Measurements from ENCODE around the gene AP3S1. TPM values are rescaled to one million over a fixed set of nuclear protein-coding genes. Genes with fewer than 3 reads are reported as not detected.
A peak's percentile ranks its signal among the peaks of the same experiment; 100 is the strongest.
"Not testable (repeated sequence)": the region's sequence is repeated elsewhere in the genome, so short reads cannot be mapped to it uniquely, and the experiment has no call there.

AP3S1 gene
- total RNA-seq, 1 donor from 2014 or later = 56.6 TPM

DNA sequence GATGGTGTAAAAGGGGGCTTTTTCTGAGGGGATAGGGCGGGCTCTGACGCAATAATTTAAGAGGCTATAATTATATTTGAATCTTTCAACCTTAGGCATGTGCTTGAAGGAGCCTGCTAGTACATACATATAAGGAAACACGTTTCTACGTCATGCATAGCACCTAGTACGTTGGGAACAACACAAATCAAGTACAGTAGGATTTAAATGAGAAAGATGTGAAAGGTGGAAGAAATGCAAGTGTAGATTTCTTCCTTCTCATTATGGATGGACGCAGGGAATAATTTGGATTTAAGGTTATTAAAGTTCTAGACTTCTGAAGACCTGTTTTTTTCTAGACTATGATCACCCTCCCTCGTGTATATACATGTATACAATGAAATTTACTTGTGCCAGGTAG is 24.3 kb upstream of the AP3S1 start:
- DNase-seq (ENCODE audit: low spot score) = no peak
- intact Hi-C loops (cut with DNase I) = loop anchor here (5.0 kb wide), 1 partner anchor 40 kb away; no protein-coding TSS in a partner anchor

DNA sequence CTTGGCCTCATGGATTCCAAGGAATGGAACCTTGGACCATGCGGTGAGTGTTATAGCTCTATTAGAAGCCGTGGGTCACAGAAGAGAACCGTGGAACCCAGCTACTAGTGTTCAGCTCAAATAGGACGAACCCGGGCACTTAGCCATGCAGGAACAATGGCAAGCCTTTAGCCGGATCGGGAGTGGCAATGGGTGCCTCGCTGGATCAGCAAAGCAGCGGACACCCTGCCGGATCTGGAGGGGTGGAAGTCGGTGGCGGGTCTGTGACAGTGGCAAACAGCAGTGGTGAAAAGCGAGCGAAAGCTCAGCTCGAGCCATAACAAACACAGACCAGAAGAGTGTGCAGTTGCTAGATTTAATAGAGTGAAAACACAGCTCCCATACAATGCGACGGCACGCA is 22.9 kb upstream of the AP3S1 start:
- intact Hi-C loops (cut with DNase I) = loop anchor here (5.0 kb wide), 1 partner anchor 42 kb away; no protein-coding TSS in a partner anchor
- no peak for DNase-seq (ENCODE audit: low spot score)

DNA sequence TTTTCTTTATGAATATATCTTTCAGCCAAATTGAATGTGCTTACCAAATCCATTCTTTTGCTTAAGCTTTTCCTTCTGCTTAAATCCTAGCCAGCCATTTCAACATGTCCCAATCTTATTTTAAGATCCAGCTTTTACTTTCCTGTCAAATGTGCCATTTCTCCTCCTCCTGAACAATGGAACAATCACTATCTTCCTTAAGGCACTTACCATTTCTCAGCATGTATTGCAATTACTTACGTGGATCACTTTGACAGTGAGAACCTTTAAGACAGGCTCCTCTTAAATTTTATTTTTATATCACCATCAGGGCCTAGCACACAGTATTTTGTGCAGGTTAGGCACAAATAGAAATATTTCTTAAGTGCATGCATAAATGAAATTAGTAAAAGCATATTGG is 20.9 kb upstream of the AP3S1 start:
- intact Hi-C loops (cut with DNase I) = loop anchor here (5.0 kb wide), 1 partner anchor 449 kb away; no protein-coding TSS in a partner anchor

DNA sequence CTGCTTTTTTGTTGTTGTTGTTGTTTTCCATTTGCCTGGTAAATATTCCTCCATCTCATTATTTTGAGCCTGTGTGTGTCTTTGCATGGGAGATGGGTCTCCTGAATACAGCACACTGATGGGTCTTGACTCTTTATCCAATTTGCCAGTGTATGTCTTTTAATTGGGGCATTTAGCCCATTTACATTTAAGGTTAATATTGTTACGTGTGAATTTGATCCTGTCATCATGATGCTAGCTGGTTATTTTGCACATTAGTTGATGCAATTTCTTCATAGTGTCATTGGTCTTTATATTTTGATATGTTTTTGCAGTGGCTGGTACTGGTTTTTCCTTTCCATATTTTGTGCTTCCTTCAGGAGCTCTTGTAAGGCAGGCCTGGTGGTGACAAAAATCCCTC is 16.8 kb upstream of the AP3S1 start:
- intact Hi-C loops (cut with DNase I) = loop anchor here (5.0 kb wide), 1 partner anchor 453 kb away; no protein-coding TSS in a partner anchor
- not testable (repeated sequence) for DNase-seq (ENCODE audit: low spot score)

More for the DNA sequence above, 20.9 kb upstream of the AP3S1 start:
- no peak for DNase-seq (ENCODE audit: low spot score)

DNA sequence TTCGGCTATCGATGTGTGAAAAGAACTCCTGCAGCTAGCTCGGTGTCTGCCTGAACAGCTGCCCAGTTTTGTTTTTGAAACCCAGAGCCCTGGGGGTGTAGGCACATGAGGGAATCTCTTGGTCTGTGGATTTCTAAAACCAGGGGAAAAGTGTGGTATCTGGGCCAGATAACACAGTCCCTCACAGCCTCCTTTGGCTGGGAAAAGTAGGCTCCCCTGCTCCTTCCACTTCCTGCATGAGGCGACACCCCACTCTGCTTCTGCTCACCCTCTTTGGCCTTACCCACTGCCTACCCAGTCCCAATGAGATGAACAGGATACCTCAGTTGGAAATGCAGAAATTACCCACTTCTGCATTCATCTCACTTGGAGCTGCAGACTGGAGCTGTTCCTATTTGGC is 15.8 kb upstream of the AP3S1 start:
- intact Hi-C loops (cut with DNase I) = no loop called here
- no peak for DNase-seq (ENCODE audit: low spot score)

DNA sequence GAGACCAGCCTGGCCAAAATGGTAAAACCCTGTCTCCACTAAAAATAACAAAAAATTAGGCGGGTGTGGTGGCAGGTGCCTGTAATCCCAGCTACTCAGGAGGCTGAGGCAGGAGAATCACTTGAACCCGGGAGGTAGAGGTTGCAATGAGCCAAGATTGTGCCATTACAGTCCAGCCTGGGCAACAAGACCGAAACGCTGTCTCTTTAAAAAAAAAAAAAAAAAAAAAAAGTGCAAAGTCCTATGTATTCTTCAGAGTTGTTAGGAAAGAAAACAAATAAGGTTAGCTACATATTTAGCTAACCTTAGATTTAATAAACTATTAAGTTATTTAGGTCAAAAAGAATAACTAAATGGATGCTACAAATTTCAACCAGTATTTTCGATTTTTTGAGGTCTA is 11.8 kb upstream of the AP3S1 start:
- no peak for DNase-seq (ENCODE audit: low spot score)
- intact Hi-C loops (cut with DNase I) = loop anchor here (10.0 kb wide), 1 partner anchor 285 kb away; the partner anchor contains the start of gene FEM1C

DNA sequence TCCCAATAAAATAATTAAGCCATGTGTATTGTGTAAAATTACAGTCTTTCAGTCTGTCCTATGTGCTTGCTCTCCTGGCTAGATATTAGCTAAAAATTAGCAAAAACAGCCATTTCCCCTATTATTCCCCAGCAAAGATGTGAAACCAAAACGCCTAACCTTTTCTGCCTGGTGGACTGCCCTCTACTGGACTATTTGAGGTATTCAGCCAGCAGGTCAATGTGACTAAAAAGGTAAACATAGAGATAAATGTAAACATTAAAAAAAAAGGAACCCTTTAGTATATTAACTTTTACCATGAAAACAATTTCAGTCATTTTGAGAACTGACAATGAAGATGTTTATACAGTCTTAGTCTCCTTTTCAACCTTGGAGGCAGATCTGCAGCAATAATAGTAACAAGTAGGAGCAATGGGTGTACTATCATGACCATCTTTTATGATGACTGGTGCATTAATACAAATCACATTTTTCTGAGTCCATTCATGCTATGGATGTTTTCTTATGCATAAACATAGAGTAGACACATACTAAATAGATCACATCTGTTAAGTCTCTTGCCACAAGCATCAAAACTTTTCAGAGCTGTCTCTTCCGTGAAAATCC is 10.5 kb upstream of the AP3S1 start:
- no peak for DNase-seq (ENCODE audit: low spot score)
- intact Hi-C loops (cut with DNase I) = loop anchor here (10.0 kb wide), 1 partner anchor 286 kb away; the partner anchor contains the start of gene FEM1C

DNA sequence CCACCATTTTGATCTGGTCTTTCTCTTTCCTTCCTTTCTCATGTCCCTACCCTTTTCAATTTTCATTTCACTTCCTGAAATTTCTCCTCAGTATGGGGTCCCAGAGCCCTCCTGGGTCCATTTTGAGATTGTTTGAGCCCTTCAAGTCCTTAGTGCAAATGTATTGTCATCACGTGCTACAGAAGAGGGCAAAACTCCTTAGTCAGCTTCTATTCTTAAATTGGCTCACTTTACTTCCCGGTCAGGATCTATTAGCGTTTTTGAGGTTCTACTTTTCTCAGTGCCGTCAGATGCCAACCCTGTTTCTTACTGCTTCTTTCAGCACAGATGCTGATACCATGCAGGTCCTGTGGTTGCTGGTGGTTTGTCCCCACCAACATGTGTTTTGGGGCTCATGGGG is 6.3 kb upstream of the AP3S1 start:
- DNase-seq (ENCODE audit: low spot score) = no peak
- intact Hi-C loops (cut with DNase I) = loop anchor here (10.0 kb wide), 1 partner anchor 291 kb away; the partner anchor contains the start of gene FEM1C

DNA sequence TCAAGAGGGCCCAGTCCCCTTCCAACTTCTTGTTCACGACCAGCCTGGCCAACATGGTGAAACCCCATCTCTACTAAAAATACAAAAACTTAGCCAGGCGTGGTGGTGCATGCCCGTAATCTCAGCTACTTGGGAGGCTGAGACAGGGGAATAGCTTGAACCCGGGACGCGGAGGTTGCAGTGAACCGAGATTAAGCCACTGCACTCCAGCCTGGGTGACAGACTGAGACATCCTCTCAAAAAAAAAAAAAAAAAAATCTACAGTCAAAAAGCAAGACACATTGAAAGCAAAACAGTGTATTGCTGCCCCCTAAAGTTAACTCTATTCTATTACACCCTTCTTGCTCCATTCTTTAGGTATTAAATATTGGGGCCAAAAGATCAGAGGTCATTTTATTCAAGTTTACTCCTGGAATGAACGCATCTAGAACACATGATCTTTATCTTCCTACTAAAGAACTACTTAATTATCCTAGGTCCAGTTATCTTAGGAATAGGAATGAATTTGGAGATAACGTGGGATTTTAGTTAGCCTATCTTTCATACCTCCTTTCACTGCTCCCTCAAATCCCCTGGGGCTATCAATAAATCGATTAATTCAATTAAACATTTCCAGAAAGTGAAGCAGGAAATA is 2.7 kb upstream of the AP3S1 start:
- no peak for DNase-seq (ENCODE audit: low spot score)
- intact Hi-C loops (cut with DNase I) = loop anchor here (2.0 to 10.0 kb wide), 2 partner anchors 204 to 294 kb away; partner anchors contain the start of gene FEM1C

DNA sequence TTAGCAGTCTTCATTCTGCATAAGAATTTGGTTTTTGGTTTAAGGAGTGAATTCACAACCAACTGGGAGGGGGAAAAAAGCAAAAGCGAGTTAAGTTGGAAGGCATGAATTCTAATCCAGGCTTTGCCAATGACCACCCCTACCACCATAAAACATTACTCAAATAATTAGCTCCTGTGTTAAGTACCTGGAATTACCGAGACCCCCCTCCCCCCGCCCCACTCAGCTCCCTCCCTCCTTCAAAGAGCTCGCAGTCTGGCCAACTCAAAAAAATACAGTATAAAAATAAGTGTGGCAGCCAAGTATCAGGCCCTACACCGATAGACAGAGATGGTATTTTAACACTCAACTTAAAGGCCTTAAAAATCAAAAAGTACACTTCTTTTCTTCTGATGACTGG is 862 bp upstream of the AP3S1 start:
- intact Hi-C loops (cut with DNase I) = loop anchor here (2.0 to 10.0 kb wide), 3 partner anchors 216 to 666 kb away; partner anchors contain the start of gene CCDC112
- no peak for DNase-seq (ENCODE audit: low spot score)

DNA sequence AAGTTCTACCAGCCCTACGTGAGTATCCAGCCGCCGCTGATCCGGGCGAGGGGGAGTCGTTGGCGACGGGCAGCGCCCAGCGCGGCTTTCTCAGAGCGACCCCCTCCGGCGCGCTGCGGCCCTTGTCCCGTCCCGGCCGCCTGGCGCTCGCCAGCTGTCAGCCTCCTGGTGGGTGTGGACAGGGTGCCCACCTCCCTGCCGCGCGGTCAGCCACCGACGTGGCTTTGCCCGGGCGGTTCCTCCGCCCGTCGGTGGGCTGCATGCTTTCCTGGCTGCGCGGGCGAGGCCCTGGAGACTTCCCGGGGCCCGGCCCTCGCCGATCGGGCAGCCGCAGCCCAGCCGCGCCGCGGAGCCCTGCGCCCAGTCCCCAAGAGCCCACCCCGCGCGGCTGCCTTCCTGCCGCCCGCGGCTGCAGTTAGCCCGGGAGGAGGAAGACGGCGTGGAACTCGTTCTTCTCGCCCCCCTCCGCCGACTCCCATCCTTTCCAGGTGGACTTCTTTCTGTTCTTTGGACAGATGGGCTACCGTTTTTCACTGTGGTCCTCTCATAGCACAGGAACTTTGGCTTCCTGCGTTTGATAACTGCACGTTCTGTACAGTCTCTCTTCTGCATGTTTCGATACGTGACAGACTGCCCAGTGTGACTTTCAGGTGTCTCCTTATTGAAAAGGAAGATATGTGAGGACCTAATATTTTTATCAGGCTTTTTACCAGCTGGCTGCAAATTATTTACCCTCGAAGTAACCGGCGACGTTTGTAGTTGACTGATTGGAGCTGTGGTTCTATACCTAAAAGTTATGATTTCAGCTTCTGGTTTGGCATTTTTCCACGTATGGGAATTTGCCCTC is 577 bp downstream of the AP3S1 start:
- intact Hi-C loops (cut with DNase I) = loop anchor here (5.0 to 10.0 kb wide), 2 partner anchors 545 to 668 kb away; partner anchors contain the start of gene CCDC112
- peak; percentile 78 for DNase-seq (ENCODE audit: low spot score)

DNA sequence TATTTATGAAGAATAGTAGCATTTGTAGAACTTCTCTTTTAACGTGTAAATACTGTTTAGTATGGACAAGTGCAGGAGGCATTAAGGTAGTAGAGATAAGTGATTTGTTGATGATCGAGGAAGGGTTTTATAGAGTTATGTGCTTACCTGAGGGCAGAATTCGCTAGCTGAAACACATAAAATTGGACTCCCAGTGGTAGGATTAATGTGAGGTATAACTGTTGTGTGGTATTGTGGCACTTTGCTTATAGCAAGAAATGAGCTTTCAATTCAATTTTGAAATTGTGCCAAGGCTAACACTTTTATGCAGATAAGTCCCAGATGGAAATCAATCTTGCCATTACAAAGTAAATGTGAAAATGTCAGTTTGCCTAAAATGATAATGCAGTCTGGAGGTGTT is 1.2 kb downstream of the AP3S1 start:
- intact Hi-C loops (cut with DNase I) = loop anchor here (5.0 to 10.0 kb wide), 2 partner anchors 546 to 668 kb away; partner anchors contain the start of gene CCDC112
- no peak for DNase-seq (ENCODE audit: low spot score)

DNA sequence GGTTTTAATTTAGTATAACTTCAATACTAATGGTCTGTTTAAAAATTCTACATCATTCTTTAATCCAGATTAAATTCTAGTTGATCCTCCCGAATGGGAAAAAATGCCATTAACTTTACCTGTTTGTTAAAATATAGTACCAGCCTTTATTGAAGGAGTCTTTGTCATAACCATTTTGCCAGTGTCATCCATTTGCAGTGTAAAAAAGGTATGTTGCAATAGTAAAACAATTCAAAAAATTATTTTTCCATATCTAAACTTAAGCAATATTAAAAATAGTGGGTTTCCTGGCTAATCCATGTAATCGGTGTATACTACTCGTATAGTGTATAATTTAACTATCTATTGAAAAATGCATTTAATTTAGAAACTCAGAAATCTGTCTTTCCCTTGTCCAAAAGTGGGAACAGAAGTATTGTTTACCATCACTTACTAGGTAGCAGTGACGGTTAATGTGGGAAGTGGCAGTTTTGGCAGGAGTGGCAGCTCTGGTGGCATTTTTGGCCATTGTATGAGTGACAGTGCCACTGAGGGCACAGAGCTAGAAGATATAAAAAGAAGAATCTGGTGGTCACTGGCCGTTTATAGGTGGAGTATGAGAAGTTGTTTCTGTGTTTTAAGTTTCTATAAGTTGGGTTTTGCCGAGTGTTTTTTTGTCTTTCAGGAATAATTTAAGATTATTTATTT is 1.9 kb downstream of the AP3S1 start:
- intact Hi-C loops (cut with DNase I) = loop anchor here (5.0 to 10.0 kb wide), 2 partner anchors 546 to 669 kb away; partner anchors contain the start of gene CCDC112
- no peak for DNase-seq (ENCODE audit: low spot score)

DNA sequence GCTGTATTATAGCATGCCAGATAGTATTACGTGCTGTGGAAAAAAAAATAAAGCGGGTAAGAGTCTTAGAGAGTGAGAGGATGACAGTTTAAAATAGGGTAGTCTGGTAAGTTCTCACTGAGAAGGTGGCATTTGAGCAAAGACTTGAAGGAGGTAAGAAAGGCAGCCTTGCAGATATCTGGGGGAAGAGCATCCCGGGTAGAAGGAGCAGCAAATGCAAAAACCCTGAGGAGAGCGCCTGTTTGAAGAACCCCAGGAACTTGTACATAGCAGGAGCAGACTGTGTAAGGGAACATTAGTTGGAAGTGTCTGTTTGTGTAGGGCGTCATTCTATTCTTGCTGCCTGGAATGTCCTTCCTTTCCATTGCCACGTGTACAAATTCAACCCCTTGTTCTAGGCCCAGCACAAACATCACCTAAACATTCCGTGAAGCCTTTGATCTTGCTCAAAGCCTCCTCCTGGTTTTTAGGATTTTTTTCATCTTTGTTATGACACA is 2.6 kb downstream of the AP3S1 start:
- intact Hi-C loops (cut with DNase I) = loop anchor here (5.0 to 10.0 kb wide), 2 partner anchors 547 to 670 kb away; partner anchors contain the start of gene CCDC112
- DNase-seq (ENCODE audit: low spot score) = no peak

DNA sequence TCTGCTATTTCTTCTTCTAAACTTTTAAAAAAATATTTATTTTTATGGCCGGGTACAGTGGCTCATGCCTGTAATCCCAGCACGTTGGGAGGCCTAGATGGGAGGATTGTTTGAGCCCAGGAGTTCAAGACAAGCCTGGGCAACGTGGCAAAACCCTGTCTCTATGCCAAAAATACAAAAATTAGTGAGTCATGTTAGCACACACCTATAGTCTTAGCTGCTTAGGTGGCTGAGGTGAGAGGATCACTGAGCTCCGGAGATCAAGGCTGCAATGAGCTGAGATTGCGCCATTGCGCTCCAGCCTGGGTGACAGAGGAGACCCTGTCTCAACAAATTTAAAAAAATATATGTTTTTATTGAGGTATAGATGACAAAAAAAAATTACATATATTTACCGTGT is 5.6 kb downstream of the AP3S1 start:
- intact Hi-C loops (cut with DNase I) = loop anchor here (10.0 kb wide), 1 partner anchor 672 kb away; no protein-coding TSS in a partner anchor
- DNase-seq (ENCODE audit: low spot score) = no peak

DNA sequence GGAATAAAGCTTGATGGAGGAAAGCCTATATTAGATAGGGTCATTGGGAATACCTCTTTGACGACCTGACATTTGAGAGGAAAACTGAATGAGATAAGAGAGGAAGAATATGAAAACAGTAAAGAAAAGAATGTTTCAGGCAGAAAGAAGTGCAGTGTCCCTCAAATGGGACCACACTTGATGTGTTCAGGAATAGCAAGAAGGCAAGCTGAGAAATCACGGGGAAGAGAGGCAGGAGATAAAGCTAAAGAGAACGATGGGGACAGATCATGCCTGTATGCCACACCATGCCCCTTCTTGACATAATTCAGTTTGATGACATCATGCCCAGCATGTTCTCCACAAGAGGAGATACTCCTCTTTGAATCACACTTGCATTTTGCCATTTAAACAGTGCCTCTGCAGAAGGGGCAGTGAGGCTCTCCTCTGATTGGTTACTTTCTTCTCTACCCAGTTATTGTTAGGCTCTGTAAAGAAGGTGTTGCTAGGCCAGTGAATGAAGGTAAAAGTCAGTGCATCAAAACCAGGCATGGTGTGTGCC is 7.6 kb downstream of the AP3S1 start:
- intact Hi-C loops (cut with DNase I) = loop anchor here (10.0 kb wide), 1 partner anchor 675 kb away; no protein-coding TSS in a partner anchor
- no peak for DNase-seq (ENCODE audit: low spot score)

DNA sequence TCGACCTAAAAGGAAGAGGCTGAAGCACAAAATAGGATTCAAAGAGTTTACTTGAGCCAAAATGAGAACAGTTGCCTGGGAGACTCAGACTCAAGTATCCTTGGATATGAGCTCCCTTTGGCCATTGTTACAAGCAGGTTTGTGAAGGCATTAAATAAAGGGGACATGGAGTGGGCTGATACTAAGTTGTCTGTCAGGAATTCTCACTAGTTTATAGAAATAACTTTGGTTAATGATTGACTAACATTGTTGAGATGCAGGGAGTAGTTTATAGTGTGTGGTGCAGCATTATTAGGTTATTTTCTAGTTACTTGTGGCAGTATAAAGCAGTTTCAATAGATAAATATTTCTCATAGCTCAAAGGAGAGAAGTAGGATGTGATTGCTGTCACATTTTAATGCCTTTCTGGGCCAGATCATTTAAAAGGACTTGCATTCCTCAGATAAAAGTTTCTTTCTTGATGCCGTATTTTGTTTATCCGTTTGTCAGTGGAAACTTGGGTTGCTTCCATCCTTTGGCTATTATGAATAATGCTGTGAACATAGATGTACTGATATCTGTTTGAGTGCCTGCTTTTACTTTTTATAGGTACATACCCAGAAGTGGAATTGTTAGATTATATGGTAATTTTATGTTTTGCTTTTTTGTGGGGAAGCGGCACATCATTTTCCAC is 9.1 kb downstream of the AP3S1 start:
- DNase-seq (ENCODE audit: low spot score) = no peak
- intact Hi-C loops (cut with DNase I) = no loop called here

DNA sequence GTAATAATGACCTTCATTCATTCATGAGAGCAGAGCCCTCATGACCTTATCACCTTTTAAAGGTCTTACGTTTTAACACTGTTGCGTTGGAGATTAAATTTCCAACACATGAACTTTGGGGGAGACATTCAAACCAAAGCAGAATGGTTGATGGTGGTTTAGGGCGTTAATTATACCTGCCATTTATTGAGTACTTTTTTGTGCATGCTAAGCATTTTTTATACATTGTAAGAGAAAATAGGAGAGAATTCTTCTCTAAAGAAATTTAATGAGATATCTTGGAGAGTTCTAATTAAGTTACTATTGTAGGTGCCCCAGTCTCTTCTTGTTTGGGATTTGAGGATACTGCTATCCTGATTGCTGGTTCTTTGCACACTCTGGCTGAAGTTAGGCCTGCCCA is 12.4 kb downstream of the AP3S1 start:
- intact Hi-C loops (cut with DNase I) = no loop called here
- DNase-seq (ENCODE audit: low spot score) = no peak
